Forelimb muscle (tissue), 1 donor: ENCODE measurements around the gene SIDT2. TPM values are rescaled to one million over a fixed set of nuclear protein-coding genes. Genes with fewer than 3 reads are reported as not detected.
A peak's percentile ranks its signal among the peaks of the same experiment; 100 is the strongest.
"Not testable (repeated sequence)": the region's sequence is repeated elsewhere in the genome, so short reads cannot be mapped to it uniquely, and the experiment has no call there.

Source experiments
- DNase-seq: peaks from one replicate; pipeline ENCODE4 v3.0.0-alpha.2; 2013; ENCODE audit warnings: low read depth
- polyA plus RNA-seq: library from polyadenylated mRNA; unstranded; fragments of 120-200 nt; gene quantifications from one replicate; pipeline ENCODE4 v1.2.1, GENCODE V29; 2013; ENCODE audit not compliant: insufficient read length

Gene SIDT2
- polyA plus RNA-seq = 37.0 TPM

- peak; percentile 91 for DNase-seq
Observed at GRCh38 chr11:117178210-117179034, at the start of gene SIDT2. Gene SIDT2, plus strand, starts transcription at chr11:117178743. Its CDS starts 521 bp downstream, at chr11:117179264.

GRCh38 chr11:117130396-117130795, 48.1 kb upstream of the SIDT2 start:
- DNase-seq = not testable (repeated sequence)

GRCh38 chr11:117130879-117131278, 47.7 kb upstream of the SIDT2 start:
- no peak for DNase-seq

- DNase-seq = no peak
Observed at GRCh38 chr11:117134431-117134830, 44.1 kb upstream of the SIDT2 start.

GRCh38 chr11:117134979-117135378, 43.6 kb upstream of the SIDT2 start:
- not testable (repeated sequence) for DNase-seq

- DNase-seq = not testable (repeated sequence)
Observed at GRCh38 chr11:117137223-117138086, 41.1 kb upstream of the SIDT2 start.

GRCh38 chr11:117143390-117143789, 35.2 kb upstream of the SIDT2 start:
- no peak for DNase-seq

- peak; percentile 80 for DNase-seq
Observed at GRCh38 chr11:117143871-117144476, 34.6 kb upstream of the SIDT2 start, which contains the start of gene PAFAH1B2. Gene PAFAH1B2, plus strand, starts transcription at chr11:117144287. Its CDS starts 8,161 bp downstream, at chr11:117152448.

GRCh38 chr11:117144477-117145392, 33.8 kb upstream of the SIDT2 start:
- DNase-seq = no peak

GRCh38 chr11:117145393-117145761, 33.2 kb upstream of the SIDT2 start:
- no peak for DNase-seq

- DNase-seq = no peak
Observed at GRCh38 chr11:117146521-117146920, 32.0 kb upstream of the SIDT2 start.

- no peak for DNase-seq
Observed at GRCh38 chr11:117152066-117152465, 26.5 kb upstream of the SIDT2 start.

GRCh38 chr11:117154468-117154867, 24.1 kb upstream of the SIDT2 start:
- no peak for DNase-seq

GRCh38 chr11:117157507-117157906, 21.0 kb upstream of the SIDT2 start:
- DNase-seq = no peak

- DNase-seq = no peak
Observed at GRCh38 chr11:117159892-117160291, 18.7 kb upstream of the SIDT2 start.

- DNase-seq = no peak
Observed at GRCh38 chr11:117160826-117161225, 17.7 kb upstream of the SIDT2 start.

GRCh38 chr11:117166491-117166890, 12.1 kb upstream of the SIDT2 start:
- no peak for DNase-seq

- DNase-seq = no peak
Observed at GRCh38 chr11:117169736-117170135, 8.8 kb upstream of the SIDT2 start.

GRCh38 chr11:117170210-117170609, 8.3 kb upstream of the SIDT2 start:
- no peak for DNase-seq

- no peak for DNase-seq
Observed at GRCh38 chr11:117171007-117171403, 7.5 kb upstream of the SIDT2 start.
